ENCODE data around the gene KCTD12. TPM values are rescaled to one million over a fixed set of nuclear protein-coding genes. Genes with fewer than 3 reads are reported as not detected.

Gene KCTD12
- 10 to 100 TPM; 89.8 to 99.7 TPM for total RNA-seq

GRCh38 chr13:76886292-76887075, at the start of gene KCTD12:
TSS of gene KCTD12 (minus strand) at chr13:76886405. CDS start at chr13:76886148, 257 bp downstream.
- Histone ChIP-seq H3K4me1 (ENCODE audit: control insufficient read depth in 1 of 2, low read depth in 2 of 2) (peaks cover 5 to 33% of the 10 kb centered on the region in 2 donors), H3K36me3 (no peaks in the 10 kb centered on the region), H3K27ac (peak within 1 kb of the TSS; percentile 87 to 90), H3K9me3 (no peaks in the 10 kb centered on the region), H3K4me3 (peak within 1 kb of the TSS; percentile 90), H3K27me3 (replicated peaks; ENCODE audit: insufficient read depth) (no peaks in the 10 kb centered on the region)
- TF ChIP-seq CTCF (IDR thresholded peaks at IDR 0.05), result no peak
- peak; percentile 59 for DNase-seq (ENCODE audit: low spot score)
- ATAC-seq (ENCODE audit: insufficient number of reproducible peaks, low FRiP score, low read depth), result peak; percentile 64

- H3K27ac ChIP-seq, result no peak overlapping the region
- no peaks in the 10 kb centered on the region for H3K9me3 ChIP-seq
- H3K27me3 ChIP-seq (replicated peaks; ENCODE audit: insufficient read depth), result no peaks in the 10 kb centered on the region
- no peaks in the 10 kb centered on the region for H3K36me3 ChIP-seq
- TF ChIP-seq CTCF (IDR thresholded peaks at IDR 0.05), result no peak
- no peak overlapping the region for H3K4me3 ChIP-seq
- peaks cover 0 to 4% of the 10 kb centered on the region in 2 donors for H3K4me1 ChIP-seq (ENCODE audit: control insufficient read depth in 1 of 2, low read depth in 2 of 2)
- DNase-seq (ENCODE audit: low spot score), result no peak
- no peak for ATAC-seq (ENCODE audit: insufficient number of reproducible peaks, low FRiP score, low read depth)
Measured at GRCh38 chr13:76934671-76935070, 48.5 kb upstream of the KCTD12 start.

- TF ChIP-seq CTCF (IDR thresholded peaks at IDR 0.05), result no peak
- no peak overlapping the region for H3K4me3 ChIP-seq
- no peak for ATAC-seq (ENCODE audit: insufficient number of reproducible peaks, low FRiP score, low read depth)
Measured at GRCh38 chr13:76932076-76932475, 45.9 kb upstream of the KCTD12 start.

GRCh38 chr13:76929851-76930374, 43.7 kb upstream of the KCTD12 start:
- DNase-seq (ENCODE audit: low spot score) (no peak), ATAC-seq (ENCODE audit: insufficient number of reproducible peaks, low FRiP score, low read depth) (no peak)
- no peaks in the 10 kb centered on the region for H3K4me1 ChIP-seq (ENCODE audit: control insufficient read depth in 1 of 2, low read depth in 2 of 2)
- H3K36me3 ChIP-seq, result no peaks in the 10 kb centered on the region
- no peak overlapping the region for H3K27ac ChIP-seq
- no peak for TF ChIP-seq CTCF (IDR thresholded peaks at IDR 0.05)
- H3K27me3 ChIP-seq (replicated peaks; ENCODE audit: insufficient read depth), result no peaks in the 10 kb centered on the region
- H3K9me3 ChIP-seq, result no peaks in the 10 kb centered on the region
- H3K4me3 ChIP-seq, result no peak overlapping the region

More at GRCh38 chr13:76932076-76932475, 45.9 kb upstream of the KCTD12 start:
- Histone ChIP-seq H3K27ac (no peak overlapping the region), H3K27me3 (replicated peaks; ENCODE audit: insufficient read depth) (no peaks in the 10 kb centered on the region), H3K4me1 (ENCODE audit: control insufficient read depth in 1 of 2, low read depth in 2 of 2) (no peaks in the 10 kb centered on the region), H3K36me3 (no peaks in the 10 kb centered on the region), H3K9me3 (no peaks in the 10 kb centered on the region)
- DNase-seq (ENCODE audit: low spot score), result no peak

GRCh38 chr13:76929320-76929719, 43.1 kb upstream of the KCTD12 start:
- ATAC-seq (ENCODE audit: insufficient number of reproducible peaks, low FRiP score, low read depth), result no peak
- Histone ChIP-seq H3K27ac (no peak overlapping the region), H3K27me3 (replicated peaks; ENCODE audit: insufficient read depth) (no peaks in the 10 kb centered on the region), H3K9me3 (no peaks in the 10 kb centered on the region), H3K4me1 (ENCODE audit: control insufficient read depth in 1 of 2, low read depth in 2 of 2) (no peaks in the 10 kb centered on the region), H3K4me3 (no peak overlapping the region), H3K36me3 (no peaks in the 10 kb centered on the region)
- no peak for DNase-seq (ENCODE audit: low spot score)
- no peak for TF ChIP-seq CTCF (IDR thresholded peaks at IDR 0.05)
